Measurements from ENCODE around the gene TMPRSS11F. TPM values are rescaled to one million over a fixed set of nuclear protein-coding genes. Genes with fewer than 3 reads are reported as not detected.

Gene TMPRSS11F
- total and polyA plus RNA-seq, 9 of the 15 experiments (the other 6 are each of a cell fraction or from before 2014, with no cell fraction given): 0.03 to 0.36 (median 0.07) TPM; not detected in 2

- TF ChIP-seq HDAC2 (IDR thresholded peaks at IDR 0.05) (peak; percentile 35; the same call in 1 of the 2 replicates), CBFA2T3 (IDR thresholded peaks at IDR 0.05) (peak; percentile 80), SMARCA4 (IDR thresholded peaks at IDR 0.05) (peak; percentile 81), ZNF384 (IDR thresholded peaks at IDR 0.05; ENCODE audit: low read depth, low read length) (peak; percentile 91), MTA1 (IDR thresholded peaks at IDR 0.05; ENCODE audit: borderline replicate concordance) (peak; percentile 65; the same call in 1 of the 2 replicates), EHMT2 (IDR thresholded peaks at IDR 0.05) (0 out of 2 replicates have a peak, but pooled peaks have one; percentile 54), TEAD4 (IDR thresholded peaks at IDR 0.05; ENCODE audit: low read length) (peak; percentile 61; the same call in 1 of the 2 replicates), TEAD4 (CRISPR knock-in tag; IDR thresholded peaks at IDR 0.05; ENCODE audit: borderline replicate concordance) (no peak), LEF1 (IDR thresholded peaks at IDR 0.05) (peak; percentile 70; the same call in 1 of the 2 replicates), ZFPM2 (CRISPR knock-in tag; IDR thresholded peaks at IDR 0.05) (no peak), MEIS2 (IDR thresholded peaks at IDR 0.05; ENCODE audit: partially characterized antibody) (peak; percentile 67), CUX1 (CRISPR knock-in tag; IDR thresholded peaks at IDR 0.05) (peak; percentile 31; the same call in 1 of the 2 replicates), TAL1 (IDR thresholded peaks at IDR 0.05) (peak; percentile 62), MAFG (tag; conservative IDR thresholded peaks at IDR 0.05) (peak; percentile 35; the same call in 1 of the 2 replicates), SOX6 (IDR thresholded peaks at IDR 0.05) (peak; percentile 56; the same call in 1 of the 2 replicates), TRIM24 (IDR thresholded peaks at IDR 0.05) (0 out of 4 replicates have a peak, but pooled peaks of 1 of the 2 experiments have one; percentile 23), KDM1A (IDR thresholded peaks at IDR 0.05) (0 out of 4 replicates have a peak, but pooled peaks of 1 of the 2 experiments have one; percentile 16)
These were observed at the start of gene TMPRSS11F (continued) for GRCh38 chr4:68129793-68130192.

All from K562 (cell line).